Measurements from ENCODE around the gene EPC2. TPM values are rescaled to one million over a fixed set of nuclear protein-coding genes. Genes with fewer than 3 reads are reported as not detected.

Gene EPC2
- total RNA-seq, 1 experiment from 2014 or later = 20.3 TPM

DNA sequence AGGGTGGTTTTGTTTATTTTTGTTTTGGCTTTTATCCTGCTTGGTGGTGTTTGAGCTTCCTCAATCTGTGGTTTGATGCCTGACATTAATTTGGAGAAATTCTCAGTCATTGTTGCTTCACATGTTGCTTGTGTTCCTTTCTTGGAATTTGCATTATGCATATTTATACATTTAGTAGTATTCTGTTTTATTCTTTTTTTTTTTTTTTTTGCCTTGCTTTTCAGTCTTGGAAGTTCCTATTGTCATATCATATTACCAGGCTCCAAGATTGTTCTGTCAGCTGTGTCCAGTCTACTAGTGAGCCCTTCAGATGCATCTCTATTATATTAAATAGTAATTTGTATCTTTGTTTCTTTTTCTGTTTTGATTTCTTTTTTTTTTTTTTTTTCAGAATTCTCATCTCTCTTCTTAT lies 77.0 kb downstream of the EPC2 start (continued):
- TF ChIP-seq RELA (CRISPR knock-in tag; IDR thresholded peaks at IDR 0.05; ENCODE audit: borderline replicate concordance) (no peak), ZNF671 (CRISPR knock-in tag; IDR thresholded peaks at IDR 0.05) (no peak), ELF4 (CRISPR knock-in tag; IDR thresholded peaks at IDR 0.05; ENCODE audit: low read depth) (no peak)
- TF ChIP-seq, protein P1, sequence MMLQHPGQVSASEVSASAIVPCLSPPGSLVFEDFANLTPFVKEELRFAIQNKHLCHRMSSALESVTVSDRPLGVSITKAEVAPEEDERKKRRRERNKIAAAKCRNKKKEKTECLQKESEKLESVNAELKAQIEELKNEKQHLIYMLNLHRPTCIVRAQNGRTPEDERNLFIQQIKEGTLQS (CRISPR knock-in tag; conservative IDR thresholded peaks at IDR 0.05) = no peak
- TF ChIP-seq, protein P2, sequence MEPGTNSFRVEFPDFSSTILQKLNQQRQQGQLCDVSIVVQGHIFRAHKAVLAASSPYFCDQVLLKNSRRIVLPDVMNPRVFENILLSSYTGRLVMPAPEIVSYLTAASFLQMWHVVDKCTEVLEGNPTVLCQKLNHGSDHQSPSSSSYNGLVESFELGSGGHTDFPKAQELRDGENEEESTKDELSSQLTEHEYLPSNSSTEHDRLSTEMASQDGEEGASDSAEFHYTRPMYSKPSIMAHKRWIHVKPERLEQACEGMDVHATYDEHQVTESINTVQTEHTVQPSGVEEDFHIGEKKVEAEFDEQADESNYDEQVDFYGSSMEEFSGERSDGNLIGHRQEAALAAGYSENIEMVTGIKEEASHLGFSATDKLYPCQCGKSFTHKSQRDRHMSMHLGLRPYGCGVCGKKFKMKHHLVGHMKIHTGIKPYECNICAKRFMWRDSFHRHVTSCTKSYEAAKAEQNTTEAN (CRISPR knock-in tag; IDR thresholded peaks at IDR 0.05) = no peak
- TF ChIP-seq, protein P3, sequence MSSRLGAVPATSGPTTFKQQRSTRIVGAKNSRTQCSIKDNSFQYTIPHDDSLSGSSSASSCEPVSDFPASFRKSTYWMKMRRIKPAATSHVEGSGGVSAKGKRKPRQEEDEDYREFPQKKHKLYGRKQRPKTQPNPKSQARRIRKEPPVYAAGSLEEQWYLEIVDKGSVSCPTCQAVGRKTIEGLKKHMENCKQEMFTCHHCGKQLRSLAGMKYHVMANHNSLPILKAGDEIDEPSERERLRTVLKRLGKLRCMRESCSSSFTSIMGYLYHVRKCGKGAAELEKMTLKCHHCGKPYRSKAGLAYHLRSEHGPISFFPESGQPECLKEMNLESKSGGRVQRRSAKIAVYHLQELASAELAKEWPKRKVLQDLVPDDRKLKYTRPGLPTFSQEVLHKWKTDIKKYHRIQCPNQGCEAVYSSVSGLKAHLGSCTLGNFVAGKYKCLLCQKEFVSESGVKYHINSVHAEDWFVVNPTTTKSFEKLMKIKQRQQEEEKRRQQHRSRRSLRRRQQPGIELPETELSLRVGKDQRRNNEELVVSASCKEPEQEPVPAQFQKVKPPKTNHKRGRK (CRISPR knock-in tag; IDR thresholded peaks at IDR 0.05; ENCODE audit: borderline replicate concordance) = no peak
- TF ChIP-seq, protein P4, sequence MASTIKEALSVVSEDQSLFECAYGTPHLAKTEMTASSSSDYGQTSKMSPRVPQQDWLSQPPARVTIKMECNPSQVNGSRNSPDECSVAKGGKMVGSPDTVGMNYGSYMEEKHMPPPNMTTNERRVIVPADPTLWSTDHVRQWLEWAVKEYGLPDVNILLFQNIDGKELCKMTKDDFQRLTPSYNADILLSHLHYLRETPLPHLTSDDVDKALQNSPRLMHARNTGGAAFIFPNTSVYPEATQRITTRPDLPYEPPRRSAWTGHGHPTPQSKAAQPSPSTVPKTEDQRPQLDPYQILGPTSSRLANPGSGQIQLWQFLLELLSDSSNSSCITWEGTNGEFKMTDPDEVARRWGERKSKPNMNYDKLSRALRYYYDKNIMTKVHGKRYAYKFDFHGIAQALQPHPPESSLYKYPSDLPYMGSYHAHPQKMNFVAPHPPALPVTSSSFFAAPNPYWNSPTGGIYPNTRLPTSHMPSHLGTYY (CRISPR knock-in tag; IDR thresholded peaks at IDR 0.05) = no peak
- TF ChIP-seq, protein P5, sequence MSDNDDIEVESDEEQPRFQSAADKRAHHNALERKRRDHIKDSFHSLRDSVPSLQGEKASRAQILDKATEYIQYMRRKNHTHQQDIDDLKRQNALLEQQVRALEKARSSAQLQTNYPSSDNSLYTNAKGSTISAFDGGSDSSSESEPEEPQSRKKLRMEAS (CRISPR knock-in tag; IDR thresholded peaks at IDR 0.05) = no peak
- TF ChIP-seq, protein P6, sequence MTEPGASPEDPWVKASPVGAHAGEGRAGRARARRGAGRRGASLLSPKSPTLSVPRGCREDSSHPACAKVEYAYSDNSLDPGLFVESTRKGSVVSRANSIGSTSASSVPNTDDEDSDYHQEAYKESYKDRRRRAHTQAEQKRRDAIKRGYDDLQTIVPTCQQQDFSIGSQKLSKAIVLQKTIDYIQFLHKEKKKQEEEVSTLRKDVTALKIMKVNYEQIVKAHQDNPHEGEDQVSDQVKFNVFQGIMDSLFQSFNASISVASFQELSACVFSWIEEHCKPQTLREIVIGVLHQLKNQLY (CRISPR knock-in tag; IDR thresholded peaks at IDR 0.05) = no peak

DNA sequence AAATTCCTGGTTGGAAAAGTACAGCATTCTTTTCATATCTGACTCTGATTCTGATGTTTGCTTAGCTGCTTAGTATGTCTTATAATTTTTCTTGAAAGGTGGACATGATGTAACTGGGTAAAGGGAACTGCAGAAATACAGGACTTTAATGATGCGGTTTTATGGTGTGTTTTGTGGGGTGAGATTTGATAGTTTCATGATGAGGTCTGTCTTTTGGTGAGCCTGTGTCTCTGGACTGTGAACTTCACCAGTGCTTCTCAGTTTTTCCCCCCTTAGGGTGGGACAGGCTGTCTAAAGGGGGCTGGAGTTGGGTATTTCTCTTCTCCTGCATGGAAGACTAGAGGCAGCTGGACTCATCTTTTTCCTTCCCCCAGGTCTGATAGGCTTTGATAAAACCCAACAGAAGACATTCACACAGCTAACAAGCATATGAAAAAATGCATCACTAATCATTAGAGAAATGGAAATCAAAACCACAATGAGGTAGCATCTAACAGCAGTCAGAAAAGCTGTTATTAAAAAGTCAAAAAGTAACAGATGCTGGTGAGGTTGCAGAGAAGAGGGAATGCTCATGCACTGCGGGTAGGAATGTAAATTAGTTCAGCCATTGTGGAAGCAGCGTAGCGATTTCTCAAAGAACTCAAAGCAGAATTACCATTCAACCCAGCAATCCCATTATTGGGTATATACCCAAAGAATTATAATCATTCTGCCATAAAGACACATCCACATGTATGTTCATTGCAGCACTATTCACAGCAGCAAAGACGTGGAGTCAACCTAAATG lies 77.6 kb downstream of the EPC2 start:
- no peak for DNase-seq (ENCODE audit: low spot score)
- H3K4me1 Mint-ChIP-seq = peaks cover 46% of the 10 kb centered on the region
- TF ChIP-seq, protein P7, sequence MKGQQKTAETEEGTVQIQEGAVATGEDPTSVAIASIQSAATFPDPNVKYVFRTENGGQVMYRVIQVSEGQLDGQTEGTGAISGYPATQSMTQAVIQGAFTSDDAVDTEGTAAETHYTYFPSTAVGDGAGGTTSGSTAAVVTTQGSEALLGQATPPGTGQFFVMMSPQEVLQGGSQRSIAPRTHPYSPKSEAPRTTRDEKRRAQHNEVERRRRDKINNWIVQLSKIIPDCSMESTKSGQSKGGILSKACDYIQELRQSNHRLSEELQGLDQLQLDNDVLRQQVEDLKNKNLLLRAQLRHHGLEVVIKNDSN (CRISPR knock-in tag; IDR thresholded peaks at IDR 0.05) = no peak
- TF ChIP-seq RORB (CRISPR knock-in tag; IDR thresholded peaks at IDR 0.05) = no peak
- no peak for TF ChIP-seq ESRRA (CRISPR knock-in tag; IDR thresholded peaks at IDR 0.05; ENCODE audit: borderline replicate concordance)
- ChIA-PET CTCF (no interaction called here), POLR2A (no interaction called here)
- no peak overlapping the region for H3K4me3 Mint-ChIP-seq
- H3K27ac Mint-ChIP-seq = peak overlapping the region; percentile 77
- ATAC-seq = peak; percentile 47
- no peaks in the 10 kb centered on the region for H3K27me3 Mint-ChIP-seq (ENCODE audit: low read depth)
- peaks cover 9% of the 10 kb centered on the region; the same call in 1 of the 2 replicates for H3K36me3 Mint-ChIP-seq
- peaks cover 8% of the 10 kb centered on the region for H3K9me3 Mint-ChIP-seq

DNA sequence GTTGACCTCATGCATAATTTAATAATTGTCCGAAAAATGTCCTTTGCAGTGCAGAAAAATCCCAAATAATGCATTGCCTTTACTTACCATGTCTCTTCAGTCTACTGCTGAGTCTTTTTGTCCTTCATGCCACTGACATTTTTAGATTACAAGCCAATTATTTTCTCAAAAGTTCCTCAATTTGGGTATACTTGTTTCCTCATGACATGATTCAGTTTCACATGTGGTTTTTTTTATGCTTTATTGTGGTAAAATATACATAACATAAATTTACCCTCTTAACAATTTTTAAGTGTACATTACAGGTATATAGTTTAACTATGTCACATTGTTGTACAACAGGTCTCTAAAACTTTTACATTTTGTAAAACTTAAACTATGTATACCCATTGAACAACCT lies 81.0 kb downstream of the EPC2 start:
- Mint-ChIP-seq H3K36me3 (peaks cover 5% of the 10 kb centered on the region), H3K9me3 (no peaks in the 10 kb centered on the region), H3K27ac (no peak overlapping the region), H3K4me3 (no peak overlapping the region), H3K27me3 (ENCODE audit: low read depth) (no peaks in the 10 kb centered on the region), H3K4me1 (peaks cover 28% of the 10 kb centered on the region)
- CTCF ChIA-PET = no interaction called here
- POLR2A ChIA-PET = no interaction called here
- ATAC-seq (no peak), DNase-seq (ENCODE audit: low spot score) (no peak)
- TF ChIP-seq CREB1 (CRISPR knock-in tag; IDR thresholded peaks at IDR 0.05) (no peak), ZNF232 (CRISPR knock-in tag; IDR thresholded peaks at IDR 0.05) (no peak), ZNF423 (CRISPR knock-in tag; IDR thresholded peaks at IDR 0.05) (no peak), GABPB1 (CRISPR knock-in tag; IDR thresholded peaks at IDR 0.05) (no peak), SMAD3 (CRISPR knock-in tag; IDR thresholded peaks at IDR 0.05; ENCODE audit: borderline replicate concordance) (no peak), RORB (CRISPR knock-in tag; IDR thresholded peaks at IDR 0.05) (no peak), EMX1 (CRISPR knock-in tag; IDR thresholded peaks at IDR 0.05) (no peak), NFATC4 (CRISPR knock-in tag; IDR thresholded peaks at IDR 0.05) (no peak), ATF1 (CRISPR knock-in tag; IDR thresholded peaks at IDR 0.05) (no peak)
- TF ChIP-seq, protein P1 (CRISPR knock-in tag; conservative IDR thresholded peaks at IDR 0.05) = no peak
- TF ChIP-seq, protein P8, sequence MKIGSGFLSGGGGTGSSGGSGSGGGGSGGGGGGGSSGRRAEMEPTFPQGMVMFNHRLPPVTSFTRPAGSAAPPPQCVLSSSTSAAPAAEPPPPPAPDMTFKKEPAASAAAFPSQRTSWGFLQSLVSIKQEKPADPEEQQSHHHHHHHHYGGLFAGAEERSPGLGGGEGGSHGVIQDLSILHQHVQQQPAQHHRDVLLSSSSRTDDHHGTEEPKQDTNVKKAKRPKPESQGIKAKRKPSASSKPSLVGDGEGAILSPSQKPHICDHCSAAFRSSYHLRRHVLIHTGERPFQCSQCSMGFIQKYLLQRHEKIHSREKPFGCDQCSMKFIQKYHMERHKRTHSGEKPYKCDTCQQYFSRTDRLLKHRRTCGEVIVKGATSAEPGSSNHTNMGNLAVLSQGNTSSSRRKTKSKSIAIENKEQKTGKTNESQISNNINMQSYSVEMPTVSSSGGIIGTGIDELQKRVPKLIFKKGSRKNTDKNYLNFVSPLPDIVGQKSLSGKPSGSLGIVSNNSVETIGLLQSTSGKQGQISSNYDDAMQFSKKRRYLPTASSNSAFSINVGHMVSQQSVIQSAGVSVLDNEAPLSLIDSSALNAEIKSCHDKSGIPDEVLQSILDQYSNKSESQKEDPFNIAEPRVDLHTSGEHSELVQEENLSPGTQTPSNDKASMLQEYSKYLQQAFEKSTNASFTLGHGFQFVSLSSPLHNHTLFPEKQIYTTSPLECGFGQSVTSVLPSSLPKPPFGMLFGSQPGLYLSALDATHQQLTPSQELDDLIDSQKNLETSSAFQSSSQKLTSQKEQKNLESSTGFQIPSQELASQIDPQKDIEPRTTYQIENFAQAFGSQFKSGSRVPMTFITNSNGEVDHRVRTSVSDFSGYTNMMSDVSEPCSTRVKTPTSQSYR (CRISPR knock-in tag; IDR thresholded peaks at IDR 0.05) = no peak
- TF ChIP-seq, protein P9, sequence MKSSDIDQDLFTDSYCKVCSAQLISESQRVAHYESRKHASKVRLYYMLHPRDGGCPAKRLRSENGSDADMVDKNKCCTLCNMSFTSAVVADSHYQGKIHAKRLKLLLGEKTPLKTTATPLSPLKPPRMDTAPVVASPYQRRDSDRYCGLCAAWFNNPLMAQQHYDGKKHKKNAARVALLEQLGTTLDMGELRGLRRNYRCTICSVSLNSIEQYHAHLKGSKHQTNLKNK (CRISPR knock-in tag; IDR thresholded peaks at IDR 0.05) = no peak

Data from WTC11 (cell line).